HG03442 (cell line): ENCODE data around the gene STIMATE.

Experiments used
- ATAC-seq: cut with Tn5 transposase; IDR thresholded peaks from one replicate; pipeline ENCODE4 v1.9.1; 2021; ENCODE audit warnings: mild to moderate bottlenecking, moderate library complexity; ENCODE audit not compliant: unreplicated experiment

The STIMATE gene

DNA sequence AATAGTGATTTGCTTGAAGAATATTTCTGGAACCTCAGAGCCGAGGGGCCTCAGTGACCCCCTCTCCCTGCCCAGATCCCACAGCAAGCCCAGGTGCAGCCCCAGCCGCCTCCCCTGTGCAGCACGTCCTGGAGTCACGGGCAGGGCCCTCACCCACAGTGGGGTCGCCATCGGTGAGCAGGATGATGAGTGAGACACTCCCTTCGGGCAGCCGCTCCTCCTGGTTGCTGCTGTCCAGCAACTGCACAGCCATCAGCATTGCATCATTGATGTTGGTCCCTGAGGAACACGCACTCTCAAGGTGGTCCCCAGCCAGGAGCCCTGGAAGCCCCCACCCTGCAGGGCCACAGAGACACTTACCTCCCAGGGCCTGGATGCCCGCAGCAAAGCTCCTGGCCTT, 73.3 kb downstream of the STIMATE start:
- no peak for ATAC-seq

DNA sequence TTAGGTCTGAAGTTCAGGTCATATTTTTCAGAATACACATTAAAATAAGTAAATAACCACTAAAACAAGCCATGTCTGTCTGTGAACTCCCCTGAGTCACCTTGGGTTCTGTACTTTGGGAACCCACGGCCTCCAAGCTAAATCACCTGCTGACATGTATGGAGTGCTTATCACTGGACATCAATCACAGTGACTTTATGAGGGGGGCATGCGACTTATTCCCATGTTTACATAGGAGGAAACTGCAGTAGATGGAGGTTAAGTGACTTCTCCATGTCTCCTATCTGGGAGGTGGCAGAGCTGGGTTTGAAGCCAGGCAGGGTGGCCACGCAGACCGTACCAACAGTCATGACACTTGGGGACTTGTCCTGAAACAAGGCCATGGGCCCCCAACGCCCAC, 75.0 kb downstream of the STIMATE start:
- no peak for ATAC-seq

GRCh38 chr3:52820736-52821135, 76.6 kb downstream of the STIMATE start:
- no peak for ATAC-seq

DNA sequence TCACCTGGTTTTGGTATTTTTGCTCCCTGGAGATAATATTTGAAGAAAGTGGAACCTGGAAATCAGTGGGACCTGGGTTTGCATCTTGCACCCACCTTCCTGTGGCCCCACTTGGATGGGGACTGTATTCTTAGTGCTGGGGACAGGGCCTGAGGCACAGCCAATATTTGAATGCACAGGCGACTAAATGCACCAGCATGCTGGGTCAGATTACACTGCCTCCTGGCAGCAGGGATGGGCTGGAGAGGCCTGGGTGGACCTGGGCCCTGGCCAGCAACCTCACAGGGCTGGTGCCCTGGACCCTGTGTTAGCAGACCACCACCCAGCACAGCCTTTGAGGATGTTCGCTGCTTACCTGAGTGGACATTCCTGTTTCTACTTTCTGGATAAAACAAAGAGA, 77.4 kb downstream of the STIMATE start:
- no peak for ATAC-seq

- no peak for ATAC-seq
Measured at GRCh38 chr3:52817860-52818259, 79.5 kb downstream of the STIMATE start.

DNA sequence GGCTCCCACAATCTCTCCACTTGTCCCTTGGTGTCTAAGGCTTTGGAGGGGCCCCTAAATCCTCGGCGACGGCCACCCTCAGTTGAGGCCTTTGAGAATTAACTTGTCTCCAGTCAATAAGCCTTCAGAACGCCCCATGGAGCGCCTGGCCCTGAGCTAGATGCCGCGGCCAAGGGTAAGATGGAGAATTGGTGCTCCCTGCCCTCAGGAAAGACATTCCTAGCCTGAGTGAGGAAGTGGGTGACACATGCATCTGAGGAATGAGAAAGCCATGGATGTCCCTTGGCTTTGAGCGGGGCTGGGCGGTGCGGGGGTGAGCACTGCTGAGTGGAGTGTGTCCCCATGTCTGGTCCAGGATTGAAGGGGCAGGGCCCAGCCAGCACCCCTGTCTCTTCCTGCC, 80.1 kb downstream of the STIMATE start:
- ATAC-seq, result no peak

GRCh38 chr3:52816654-52817053, 80.7 kb downstream of the STIMATE start:
- no peak for ATAC-seq

GRCh38 chr3:52816199-52816598, 81.1 kb downstream of the STIMATE start:
- ATAC-seq, result no peak

- no peak for ATAC-seq
Measured at GRCh38 chr3:52813810-52814209, 83.5 kb downstream of the STIMATE start.

GRCh38 chr3:52811452-52812011, 85.8 kb downstream of the STIMATE start:
- ATAC-seq, result no peak

DNA sequence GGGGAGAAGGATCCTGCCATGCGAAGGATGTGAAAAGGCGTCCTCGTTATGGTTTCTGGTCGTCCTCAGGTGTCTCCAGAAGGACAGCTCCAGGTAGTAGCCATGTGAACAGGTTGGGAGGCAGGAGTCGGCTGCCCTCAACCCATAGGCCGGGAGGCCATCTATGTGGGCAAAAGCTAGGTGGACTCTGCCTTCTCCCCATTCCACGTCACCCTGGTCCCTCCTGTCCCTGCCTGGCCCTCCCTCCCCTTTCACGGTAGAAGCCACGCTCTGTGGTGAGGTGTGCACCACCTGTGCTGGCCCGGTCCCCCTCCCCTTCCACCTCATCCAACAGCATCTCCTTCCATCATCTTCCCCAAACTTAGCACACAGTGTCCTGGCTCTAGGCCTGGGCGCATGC, 86.4 kb downstream of the STIMATE start:
- no peak for ATAC-seq

GRCh38 chr3:52809662-52810377, 87.5 kb downstream of the STIMATE start:
- ATAC-seq, result no peak

DNA sequence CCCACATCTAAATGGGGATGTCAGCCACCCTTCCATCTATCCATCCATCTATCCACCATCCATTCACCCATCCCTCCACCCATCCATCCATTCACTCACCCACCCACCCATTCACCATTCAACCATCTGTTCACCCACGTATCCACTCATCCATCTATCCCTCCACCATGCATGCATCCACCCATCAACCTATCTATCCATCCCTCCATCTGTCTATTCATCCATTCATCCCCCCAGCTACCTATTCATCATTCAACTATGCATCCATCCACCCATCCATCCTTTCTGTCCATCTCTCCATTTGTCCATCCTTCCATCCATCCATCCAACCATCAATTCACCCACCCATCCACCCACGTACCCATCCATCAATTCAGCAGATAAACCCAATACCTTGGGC, 88.2 kb downstream of the STIMATE start:
- ATAC-seq, result no peak

DNA sequence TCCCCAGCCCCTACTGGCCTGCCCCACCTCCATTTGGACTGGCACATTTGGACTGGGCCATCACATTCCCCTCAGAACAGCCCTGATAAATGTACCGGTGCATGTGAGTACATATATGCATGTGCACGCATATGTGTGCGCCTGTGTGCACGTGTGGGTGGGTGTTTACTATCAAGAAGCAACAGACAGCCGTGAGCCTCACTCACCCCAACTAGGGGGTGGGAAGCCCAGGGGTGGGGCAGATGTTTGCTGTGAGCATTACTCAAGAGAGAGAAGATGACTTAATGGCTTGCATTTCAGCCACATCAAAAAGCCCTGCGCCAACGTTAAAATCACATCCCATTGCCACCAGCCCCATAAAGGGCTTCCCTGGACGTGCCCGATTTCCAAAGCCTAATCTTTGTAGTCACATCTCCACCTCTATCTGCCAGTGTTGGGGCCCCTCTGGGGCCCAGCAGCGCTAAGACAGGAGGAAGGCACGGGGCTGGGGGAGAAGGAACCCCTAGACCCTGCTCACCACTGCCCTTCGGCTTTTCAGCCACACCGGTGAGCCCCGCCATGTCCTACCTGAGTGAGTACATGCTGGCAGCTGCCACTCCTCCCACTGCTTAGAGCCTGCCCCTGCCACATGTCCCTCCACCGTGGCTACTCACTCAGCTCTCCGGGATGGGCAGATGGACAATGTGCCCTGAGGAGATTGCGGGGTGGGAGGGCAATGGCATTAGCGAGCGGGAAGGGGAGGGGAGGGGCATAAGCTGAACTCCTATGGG, 91.9 kb downstream of the STIMATE start:
- no peak for ATAC-seq

- ATAC-seq, result no peak
Measured at GRCh38 chr3:52801839-52802238, 95.5 kb downstream of the STIMATE start.

GRCh38 chr3:52800079-52800478, 97.3 kb downstream of the STIMATE start:
- no peak for ATAC-seq

DNA sequence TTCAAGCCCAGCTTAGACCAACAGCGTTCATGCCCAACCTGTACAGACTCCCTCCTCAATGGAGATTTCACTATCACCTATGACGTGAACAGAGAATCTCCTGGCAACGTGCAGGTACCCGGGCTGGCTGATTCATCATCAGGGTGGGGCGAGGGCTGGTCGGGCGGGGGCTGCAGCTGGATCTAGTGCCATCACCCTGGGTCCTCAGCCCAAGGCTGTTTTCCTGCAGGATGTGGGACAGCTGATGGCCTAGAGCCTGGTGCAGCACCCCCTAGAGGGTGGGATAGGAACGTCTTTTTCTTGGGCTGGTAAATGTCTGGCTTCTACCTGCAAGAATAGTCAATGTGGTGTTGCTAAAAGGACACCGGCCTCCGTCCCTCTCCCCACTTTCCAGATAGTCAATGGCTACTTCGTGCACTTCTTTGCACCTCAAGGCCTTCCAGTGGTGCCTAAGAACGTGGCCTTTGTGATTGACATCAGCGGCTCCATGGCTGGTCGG, 98.3 kb downstream of the STIMATE start:
- ATAC-seq, result no peak

- no peak for ATAC-seq
Measured at GRCh38 chr3:52798376-52798977, 98.9 kb downstream of the STIMATE start.

GRCh38 chr3:52796411-52796810, 100.9 kb downstream of the STIMATE start:
- ATAC-seq, result no peak

DNA sequence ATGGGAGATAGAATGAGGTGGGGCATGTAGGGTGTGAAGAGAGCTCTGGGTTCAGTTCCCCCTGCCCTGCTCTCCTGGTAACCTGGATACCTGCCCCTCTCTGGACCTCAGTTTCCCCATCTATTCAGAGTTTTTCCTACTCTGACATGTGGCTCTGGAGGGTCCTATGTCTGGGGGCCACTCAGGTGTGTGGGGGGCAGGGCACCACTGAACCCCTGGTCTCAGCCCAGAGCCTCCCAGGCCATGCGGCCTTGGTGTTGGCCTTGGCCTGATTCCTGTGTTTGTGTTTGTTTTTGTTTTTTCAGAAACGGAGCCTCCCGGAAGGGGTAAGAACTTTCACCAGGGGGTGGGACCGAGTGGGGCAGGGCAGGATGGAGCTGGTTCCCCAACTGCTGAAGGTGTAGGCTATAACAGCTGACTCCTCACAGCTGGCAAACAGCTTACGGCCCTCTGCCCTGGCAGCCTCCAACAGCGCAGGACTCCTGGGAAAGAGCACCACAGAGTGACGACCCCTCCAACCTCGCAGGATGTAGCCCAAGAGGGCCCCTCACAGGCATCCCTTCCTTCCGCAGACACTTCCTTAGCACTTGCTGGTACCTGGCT, 101.9 kb downstream of the STIMATE start:
- no peak for ATAC-seq

- ATAC-seq, result no peak
Measured at GRCh38 chr3:52794612-52795099, 102.7 kb downstream of the STIMATE start, which contains the start of gene ITIH3. Gene ITIH3 (plus strand): TSS chr3:52794796. CDS start chr3:52794804, 8 bp downstream.
